ENCODE measurements around the gene RNFT2. TPM values are rescaled to one million over a fixed set of nuclear protein-coding genes. Genes with fewer than 3 reads are reported as not detected.
A peak's percentile ranks its signal among the peaks of the same experiment; 100 is the strongest.

RNFT2 gene
- total RNA-seq, 1 donor from 2014 or later, result 8.7 TPM

- ChIA-PET POLR2A (interaction anchor here (0.7 kb wide), 1 partner anchor 818 kb away, joined by 3 read pairs; no protein-coding TSS in a partner anchor), CTCF (no interaction called here)
- DNase-seq (no peak), ATAC-seq (ENCODE audit: low read depth) (no peak)
- no peak overlapping the region for H3K4me3 Mint-ChIP-seq
- H3K9me3 Mint-ChIP-seq, result peaks cover 2% of the 10 kb centered on the region
- H3K36me3 Mint-ChIP-seq (ENCODE audit: low read depth), result no peaks in the 10 kb centered on the region
- H3K4me1 Mint-ChIP-seq, result peaks cover 53% of the 10 kb centered on the region
- intact Hi-C loops (cut with micrococcal nuclease), result no loop called here
- no peaks in the 10 kb centered on the region for H3K27me3 Mint-ChIP-seq
- TF ChIP-seq CTCF (IDR thresholded peaks at IDR 0.05), result no peak
- no peak overlapping the region for H3K27ac Mint-ChIP-seq
These were observed 68.8 kb downstream of the RNFT2 start for GRCh38 chr12:116806845-116807440.

- no peak overlapping the region for H3K27ac Mint-ChIP-seq
- no peak for DNase-seq
- intact Hi-C loops (cut with micrococcal nuclease), result no loop called here
- no peak overlapping the region for H3K4me3 Mint-ChIP-seq
- no peak for TF ChIP-seq CTCF (IDR thresholded peaks at IDR 0.05)
- POLR2A ChIA-PET, result no interaction called here
- peaks cover 2% of the 10 kb centered on the region for H3K9me3 Mint-ChIP-seq
- no peaks in the 10 kb centered on the region for H3K27me3 Mint-ChIP-seq
- ATAC-seq (ENCODE audit: low read depth), result no peak
- H3K36me3 Mint-ChIP-seq (ENCODE audit: low read depth), result no peaks in the 10 kb centered on the region
- CTCF ChIA-PET, result no interaction called here
- H3K4me1 Mint-ChIP-seq, result peaks cover 55% of the 10 kb centered on the region
These were observed 69.4 kb downstream of the RNFT2 start for GRCh38 chr12:116807546-116807945.

GRCh38 chr12:116808113-116809105 is 70.3 kb downstream of the RNFT2 start:
- Mint-ChIP-seq H3K27ac (no peak overlapping the region), H3K4me3 (no peak overlapping the region), H3K36me3 (ENCODE audit: low read depth) (no peaks in the 10 kb centered on the region), H3K4me1 (peaks cover 50% of the 10 kb centered on the region), H3K9me3 (peaks cover under 1% of the 10 kb centered on the region), H3K27me3 (no peaks in the 10 kb centered on the region)
- CTCF ChIA-PET, result no interaction called here
- DNase-seq, result no peak
- POLR2A ChIA-PET, result no interaction called here
- no peak for ATAC-seq (ENCODE audit: low read depth)
- intact Hi-C loops (cut with micrococcal nuclease), result no loop called here
- no peak for TF ChIP-seq CTCF (IDR thresholded peaks at IDR 0.05)

- Mint-ChIP-seq H3K36me3 (ENCODE audit: low read depth) (no peaks in the 10 kb centered on the region), H3K4me3 (no peak overlapping the region), H3K27ac (no peak overlapping the region), H3K27me3 (no peaks in the 10 kb centered on the region), H3K9me3 (no peaks in the 10 kb centered on the region), H3K4me1 (peaks cover 57% of the 10 kb centered on the region)
- no peak for TF ChIP-seq CTCF (IDR thresholded peaks at IDR 0.05)
- ChIA-PET CTCF (no interaction called here), POLR2A (no interaction called here)
- intact Hi-C loops (cut with micrococcal nuclease), result loop anchor here (10.0 kb wide), 1 partner anchor 1563 kb away; the partner anchor contains the start of genes SUDS3 and TAOK3
- ATAC-seq (ENCODE audit: low read depth), result peak; percentile 31
- no peak for DNase-seq
These were observed 74.1 kb downstream of the RNFT2 start for GRCh38 chr12:116812238-116812637.
